ENCODE measurements around the gene CT83.

- no peak for TF ChIP-seq POLR2A (IDR thresholded peaks at IDR 0.05)
- TF ChIP-seq CTCF (IDR thresholded peaks at IDR 0.05) = peak in 1 of 4 experiments; percentile 16
Observed at GRCh38 chrX:116490104-116490503, 27.3 kb upstream of the CT83 start.

Data from uterus (tissue), 2 donors.